AG10803 (cell line): ENCODE measurements around the gene CCDC142.
A peak's percentile ranks its signal among the peaks of the same experiment; 100 is the strongest.
"Not testable (repeated sequence)": the region's sequence is repeated elsewhere in the genome, so short reads cannot be mapped to it uniquely, and the experiment has no call there.

Source experiments
- DNase-seq: peaks from one replicate; pipeline ENCODE4 v3.0.0; 2010; ENCODE audit warnings: low read depth
- H3K4me3 ChIP-seq: 2 replicates; pipeline ENCODE4 v1.5.1; 2011; ENCODE audit warnings: mild to moderate bottlenecking, low read length, control low read depth
- CTCF ChIP-seq: conservative IDR thresholded peaks from 2 replicates; pipeline ENCODE4 v1.5.1; 2011; ENCODE audit warnings: mild to moderate bottlenecking, low read length, control low read depth, inconsistent platforms

Gene CCDC142

DNA sequence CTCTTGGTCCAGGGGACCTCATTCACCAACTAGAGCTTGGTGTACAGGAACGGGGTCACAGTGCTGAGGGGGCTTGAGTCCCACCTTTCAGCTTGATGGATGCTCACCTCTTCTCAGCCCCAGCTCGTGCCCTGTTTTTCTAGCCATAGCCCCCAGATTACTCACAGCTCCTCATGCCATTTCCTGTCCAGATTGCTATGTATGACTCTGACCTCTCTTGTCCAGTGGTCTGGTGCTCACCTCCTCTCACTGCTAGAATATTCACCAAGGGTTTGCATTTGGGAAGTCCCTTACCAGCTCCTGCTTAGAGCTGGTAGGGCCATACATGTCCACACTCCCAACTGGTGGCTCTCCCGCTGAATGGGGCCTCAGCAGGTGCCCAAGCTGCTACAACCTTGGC, 10.7 kb upstream of the CCDC142 start:
- H3K4me3 ChIP-seq = no peak overlapping the region
- DNase-seq = no peak
- no peak for TF ChIP-seq CTCF

DNA sequence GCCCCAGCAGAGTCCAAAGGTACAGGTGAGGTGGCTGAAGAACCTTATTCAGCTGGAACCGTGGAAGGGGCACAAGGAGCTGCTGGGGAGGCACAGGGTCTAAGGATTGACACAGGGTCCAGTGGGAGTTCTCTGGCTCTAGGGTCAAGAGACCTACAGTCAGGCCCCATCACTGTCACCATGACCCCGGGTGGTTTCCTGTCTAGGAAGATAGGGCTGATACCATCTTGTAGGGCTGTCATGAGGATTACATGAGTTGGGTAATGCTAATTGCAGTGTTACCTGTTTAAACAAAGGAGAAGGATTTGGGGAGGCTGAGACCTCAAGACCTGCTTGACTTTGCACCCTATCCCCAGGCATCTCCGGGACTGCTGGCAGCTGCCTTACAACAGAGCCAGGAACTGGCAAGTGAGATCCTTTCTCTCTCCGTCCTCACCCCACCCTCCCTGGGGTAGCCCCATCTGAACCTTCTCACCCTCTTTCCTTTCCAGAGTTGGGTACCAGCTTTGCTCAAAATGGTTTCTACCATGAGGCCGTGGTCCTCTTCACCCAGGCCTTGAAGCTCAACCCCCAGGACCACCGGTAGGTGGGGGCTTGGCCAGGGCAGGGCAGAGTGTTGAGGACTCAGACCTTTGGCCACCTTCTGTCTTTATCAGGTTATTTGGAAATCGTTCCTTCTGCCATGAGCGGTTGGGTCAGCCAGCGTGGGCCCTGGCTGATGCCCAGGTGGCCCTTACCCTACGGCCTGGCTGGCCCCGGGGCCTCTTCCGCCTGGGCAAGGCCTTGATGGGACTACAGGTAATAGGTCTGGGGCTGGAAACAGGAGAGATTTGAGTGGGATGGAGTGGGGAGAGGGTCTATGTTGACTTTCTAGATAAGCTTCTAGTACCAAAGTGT, 9.1 kb upstream of the CCDC142 start:
- no peak for TF ChIP-seq CTCF
- H3K4me3 ChIP-seq = no peak overlapping the region
- DNase-seq = no peak

DNA sequence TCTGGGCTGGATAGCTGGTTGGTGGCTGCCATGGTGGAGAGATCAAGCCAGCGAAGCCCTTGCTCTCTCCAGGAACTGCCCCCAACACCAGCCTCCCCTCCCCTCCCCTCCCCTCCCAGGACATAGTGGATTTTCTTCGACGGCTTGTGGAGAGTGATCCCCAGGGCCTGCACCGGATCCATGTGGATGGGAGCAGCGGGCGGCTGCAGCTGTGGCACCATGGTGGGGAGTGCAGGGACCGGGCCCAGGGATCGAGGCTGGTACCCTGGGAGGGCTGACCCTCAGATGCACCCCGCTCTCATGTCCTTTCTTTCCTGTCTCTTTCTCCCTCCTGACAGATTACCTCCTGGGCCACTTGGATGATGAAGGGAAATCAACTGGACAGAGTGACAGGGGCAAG, 7.1 kb upstream of the CCDC142 start:
- TF ChIP-seq CTCF = no peak
- H3K4me3 ChIP-seq = no peak overlapping the region
- DNase-seq = no peak

GRCh38 chr2:74488643-74489481, 6.1 kb upstream of the CCDC142 start:
- no peak for TF ChIP-seq CTCF
- H3K4me3 ChIP-seq = no peak overlapping the region
- DNase-seq = no peak

DNA sequence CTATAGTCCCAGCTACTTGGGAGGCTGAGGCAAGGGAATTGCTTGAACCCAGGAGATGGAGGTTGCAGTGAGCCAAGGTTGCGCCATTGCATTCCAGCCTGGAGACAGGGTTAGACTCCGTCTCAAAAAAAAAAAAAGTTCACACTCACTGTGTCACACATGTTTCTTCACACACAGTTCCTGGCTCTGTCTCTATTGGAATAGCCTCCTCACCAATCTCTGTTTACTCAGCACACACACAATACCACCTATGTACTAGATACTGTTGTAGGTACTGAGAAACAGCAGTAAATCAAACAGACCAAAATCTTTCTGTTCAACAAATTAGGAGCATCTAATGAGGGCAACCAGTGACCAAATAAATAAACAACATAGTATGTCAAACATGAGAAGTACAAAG, 3.3 kb upstream of the CCDC142 start:
- TF ChIP-seq CTCF = no peak
- no peak overlapping the region for H3K4me3 ChIP-seq
- no peak for DNase-seq

DNA sequence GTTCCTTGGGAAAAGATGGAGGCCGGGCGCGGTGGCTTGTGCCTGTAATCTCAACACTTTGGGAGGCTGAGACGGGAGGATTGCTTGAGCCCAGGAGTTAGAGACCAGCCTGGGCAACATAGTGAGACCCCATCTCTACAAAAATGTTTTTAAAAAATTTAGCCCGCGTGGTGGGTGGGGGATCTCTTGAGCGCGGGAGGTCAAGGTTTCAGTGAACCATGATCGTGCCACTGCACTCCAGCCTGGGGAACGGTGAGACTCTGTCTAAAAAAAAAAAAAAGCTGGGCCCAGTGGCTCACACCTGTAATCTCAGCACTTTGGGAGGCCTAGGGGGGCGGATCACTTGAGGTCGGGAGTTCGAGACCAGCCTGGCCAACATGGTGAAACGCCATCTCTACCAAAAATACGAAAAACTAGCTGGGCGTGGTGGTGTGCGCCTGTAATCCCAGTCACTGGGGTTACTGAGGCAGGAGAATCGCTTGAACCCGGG, 922 bp upstream of the CCDC142 start:
- not testable (repeated sequence) for DNase-seq
- H3K4me3 ChIP-seq = peak overlapping the region; percentile 97

DNA sequence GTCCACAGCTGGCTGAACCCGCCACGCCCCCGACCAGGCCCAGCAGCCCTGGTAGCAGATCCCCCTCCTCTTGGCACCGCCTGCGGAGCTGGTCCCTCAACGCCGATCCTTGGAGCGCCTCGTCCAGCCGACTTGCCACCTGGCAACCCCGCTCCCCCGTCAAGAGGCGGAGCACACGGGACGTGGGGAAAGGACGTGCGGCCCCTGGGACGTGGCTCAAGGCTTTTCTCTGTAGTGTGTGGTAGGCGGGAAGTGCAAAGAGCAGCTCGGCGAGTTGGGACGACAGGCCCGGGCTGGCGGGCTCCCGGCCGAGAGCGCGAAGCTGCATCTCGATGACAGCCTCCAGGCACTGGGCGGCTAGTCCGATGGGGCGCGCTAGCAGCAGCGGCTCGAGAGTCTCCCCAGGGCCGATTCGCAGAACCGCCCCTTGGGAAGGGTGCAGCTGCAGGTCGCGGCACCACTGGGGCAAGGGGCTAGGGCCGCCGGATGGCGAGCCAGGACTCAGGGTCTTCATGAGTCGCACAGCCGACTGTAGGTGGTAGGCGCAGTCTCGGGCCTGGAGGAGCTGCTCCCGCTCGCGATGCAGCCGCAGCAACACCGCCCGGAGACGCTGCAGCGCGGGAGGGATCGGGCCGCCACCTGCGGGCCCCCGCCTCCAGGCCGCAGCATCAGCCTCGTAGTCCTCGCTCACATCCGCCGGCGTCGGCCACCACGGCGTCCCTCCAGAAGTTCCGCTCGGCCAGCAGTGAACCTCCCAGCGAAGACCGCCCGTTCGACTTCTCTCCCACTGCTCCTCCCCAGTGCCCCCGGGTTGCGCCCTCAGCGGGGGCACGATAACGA, 617 bp downstream of the CCDC142 start:
- DNase-seq = peak; percentile 41
- peak overlapping the region; percentile 97 for H3K4me3 ChIP-seq
- no peak for TF ChIP-seq CTCF
